NCI-H1436 (cell line): ENCODE measurements around the gene TMED3.

ENCODE experiments used
- DNase-seq: peaks from one replicate; lab custom pipeline; 2025; lab: John Stamatoyannopoulos, UW

Gene TMED3

GRCh38 chr15:79310985-79311900, at the start of gene TMED3:
Gene TMED3, plus strand, starts transcription at chr15:79311112. Its CDS starts 138 bp downstream, at chr15:79311250.
- DNase-seq = peak; percentile 84

GRCh38 chr15:79261836-79262235, 49.1 kb upstream of the TMED3 start:
- DNase-seq = no peak

GRCh38 chr15:79265167-79265566, 45.7 kb upstream of the TMED3 start:
- no peak for DNase-seq

- DNase-seq = no peak
Observed at GRCh38 chr15:79265987-79266579, 44.8 kb upstream of the TMED3 start.

GRCh38 chr15:79282371-79283251, 28.3 kb upstream of the TMED3 start, which contains the start of gene ANKRD34C:
Gene ANKRD34C, plus strand, starts transcription at chr15:79282722. Its CDS starts 10,563 bp downstream, at chr15:79293285.
- peak; percentile 7 for DNase-seq

- DNase-seq = no peak
Observed at GRCh38 chr15:79283252-79284048, 27.5 kb upstream of the TMED3 start.

GRCh38 chr15:79290642-79291275, 20.2 kb upstream of the TMED3 start:
- DNase-seq = no peak

- no peak for DNase-seq
Observed at GRCh38 chr15:79292011-79292410, 18.9 kb upstream of the TMED3 start.

GRCh38 chr15:79294075-79294474, 16.8 kb upstream of the TMED3 start:
- DNase-seq = no peak

GRCh38 chr15:79296583-79296982, 14.3 kb upstream of the TMED3 start:
- DNase-seq = no peak

- no peak for DNase-seq
Observed at GRCh38 chr15:79299126-79299840, 11.6 kb upstream of the TMED3 start.

GRCh38 chr15:79299841-79300235, 11.1 kb upstream of the TMED3 start:
- no peak for DNase-seq

GRCh38 chr15:79307251-79307650, 3.7 kb upstream of the TMED3 start:
- no peak for DNase-seq

- no peak for DNase-seq
Observed at GRCh38 chr15:79308874-79309273, 2.0 kb upstream of the TMED3 start.

- DNase-seq = no peak
Observed at GRCh38 chr15:79310612-79310984, 314 bp upstream of the TMED3 start.

- DNase-seq = no peak
Observed at GRCh38 chr15:79311901-79312553, 1.1 kb downstream of the TMED3 start.

- no peak for DNase-seq
Observed at GRCh38 chr15:79314186-79314585, 3.3 kb downstream of the TMED3 start.

- DNase-seq = no peak
Observed at GRCh38 chr15:79314811-79315210, 3.9 kb downstream of the TMED3 start.

- DNase-seq = no peak
Observed at GRCh38 chr15:79315623-79316328, 4.9 kb downstream of the TMED3 start.
